ENCODE measurements around the gene STX8.
"Not testable (repeated sequence)": the region's sequence is repeated elsewhere in the genome, so short reads cannot be mapped to it uniquely, and the experiment has no call there.

STX8 gene

GRCh38 chr17:9382626-9383025 lies 193.0 kb downstream of the STX8 start:
- Histone ChIP-seq H3K9ac (ENCODE audit: low read depth, low read length) (no peak overlapping the region), H3K4me3 (ENCODE audit: low read length) (no peak overlapping the region), H3K36me3 (ENCODE audit: insufficient read depth, low read length) (no peaks in the 10 kb centered on the region), H3K4me2 (ENCODE audit: low read length) (no peak overlapping the region), H3K9me3 (replicated peaks; ENCODE audit: low read length) (no peaks in the 10 kb centered on the region), H3K4me1 (ENCODE audit: control insufficient read depth, insufficient read depth, low read length) (peaks cover 30% of the 10 kb centered on the region), H3K27me3 (ENCODE audit: control insufficient read depth, insufficient read depth, low read length) (no peaks in the 10 kb centered on the region)

GRCh38 chr17:9381068-9381467 lies 194.6 kb downstream of the STX8 start:
- Histone ChIP-seq H3K27me3 (ENCODE audit: control insufficient read depth, insufficient read depth, low read length) (no peaks in the 10 kb centered on the region), H3K36me3 (ENCODE audit: insufficient read depth, low read length) (peaks cover 3% of the 10 kb centered on the region), H3K4me3 (ENCODE audit: low read length) (no peak overlapping the region), H3K9ac (ENCODE audit: low read depth, low read length) (no peak overlapping the region), H3K4me1 (ENCODE audit: control insufficient read depth, insufficient read depth, low read length) (peaks cover 22% of the 10 kb centered on the region), H3K9me3 (replicated peaks; ENCODE audit: low read length) (peaks cover 3% of the 10 kb centered on the region), H3K4me2 (ENCODE audit: low read length) (peak overlapping the region; percentile 48)

GRCh38 chr17:9380361-9380760 lies 195.3 kb downstream of the STX8 start:
- H3K4me3 ChIP-seq (ENCODE audit: low read length) = no peak overlapping the region
- peaks cover 18% of the 10 kb centered on the region for H3K4me1 ChIP-seq (ENCODE audit: control insufficient read depth, insufficient read depth, low read length)
- no peaks in the 10 kb centered on the region for H3K27me3 ChIP-seq (ENCODE audit: control insufficient read depth, insufficient read depth, low read length)
- H3K9ac ChIP-seq (ENCODE audit: low read depth, low read length) = no peak overlapping the region
- H3K36me3 ChIP-seq (ENCODE audit: insufficient read depth, low read length) = peaks cover 3% of the 10 kb centered on the region
- H3K4me2 ChIP-seq (ENCODE audit: low read length) = no peak overlapping the region
- H3K9me3 ChIP-seq (replicated peaks; ENCODE audit: low read length) = peaks cover 4% of the 10 kb centered on the region

GRCh38 chr17:9376177-9376576 lies 199.4 kb downstream of the STX8 start:
- H3K9ac ChIP-seq (ENCODE audit: low read depth, low read length); H3K4me2 ChIP-seq (ENCODE audit: low read length); H3K4me3 ChIP-seq (ENCODE audit: low read length); H3K27me3 ChIP-seq (ENCODE audit: control insufficient read depth, insufficient read depth, low read length); H3K9me3 ChIP-seq (replicated peaks; ENCODE audit: low read length); H3K36me3 ChIP-seq (ENCODE audit: insufficient read depth, low read length): not testable (repeated sequence)
- peaks cover 15% of the 10 kb centered on the region for H3K4me1 ChIP-seq (ENCODE audit: control insufficient read depth, insufficient read depth, low read length)

GRCh38 chr17:9371019-9371418 lies 204.6 kb downstream of the STX8 start:
- Histone ChIP-seq H3K9ac (ENCODE audit: low read depth, low read length) (peak overlapping the region; percentile 70), H3K4me3 (ENCODE audit: low read length) (no peak overlapping the region), H3K36me3 (ENCODE audit: insufficient read depth, low read length) (no peaks in the 10 kb centered on the region), H3K4me2 (ENCODE audit: low read length) (peak overlapping the region; percentile 57), H3K27me3 (ENCODE audit: control insufficient read depth, insufficient read depth, low read length) (no peaks in the 10 kb centered on the region), H3K9me3 (replicated peaks; ENCODE audit: low read length) (peaks cover under 1% of the 10 kb centered on the region), H3K4me1 (ENCODE audit: control insufficient read depth, insufficient read depth, low read length) (peaks cover 23% of the 10 kb centered on the region)

- no peak overlapping the region for H3K4me3 ChIP-seq (ENCODE audit: low read length)
- H3K4me2 ChIP-seq (ENCODE audit: low read length) = peak overlapping the region; percentile 57
- H3K4me1 ChIP-seq (ENCODE audit: control insufficient read depth, insufficient read depth, low read length) = peaks cover 23% of the 10 kb centered on the region
- no peaks in the 10 kb centered on the region for H3K27me3 ChIP-seq (ENCODE audit: control insufficient read depth, insufficient read depth, low read length)
- peak overlapping the region; percentile 70 for H3K9ac ChIP-seq (ENCODE audit: low read depth, low read length)
- no peaks in the 10 kb centered on the region for H3K9me3 ChIP-seq (replicated peaks; ENCODE audit: low read length)
- no peaks in the 10 kb centered on the region for H3K36me3 ChIP-seq (ENCODE audit: insufficient read depth, low read length)
Observed at GRCh38 chr17:9370467-9370866, 205.2 kb downstream of the STX8 start.

GRCh38 chr17:9368631-9369030 lies 207.0 kb downstream of the STX8 start:
- Histone ChIP-seq H3K4me2 (ENCODE audit: low read length) (no peak overlapping the region), H3K4me1 (ENCODE audit: control insufficient read depth, insufficient read depth, low read length) (peaks cover 29% of the 10 kb centered on the region), H3K27me3 (ENCODE audit: control insufficient read depth, insufficient read depth, low read length) (no peaks in the 10 kb centered on the region), H3K36me3 (ENCODE audit: insufficient read depth, low read length) (no peaks in the 10 kb centered on the region), H3K4me3 (ENCODE audit: low read length) (no peak overlapping the region), H3K9me3 (replicated peaks; ENCODE audit: low read length) (no peaks in the 10 kb centered on the region), H3K9ac (ENCODE audit: low read depth, low read length) (no peak overlapping the region)

GRCh38 chr17:9367156-9367555 lies 208.5 kb downstream of the STX8 start:
- H3K9me3 ChIP-seq (replicated peaks; ENCODE audit: low read length) = no peaks in the 10 kb centered on the region
- H3K36me3 ChIP-seq (ENCODE audit: insufficient read depth, low read length) = no peaks in the 10 kb centered on the region
- H3K9ac ChIP-seq (ENCODE audit: low read depth, low read length) = no peak overlapping the region
- H3K27me3 ChIP-seq (ENCODE audit: control insufficient read depth, insufficient read depth, low read length) = no peaks in the 10 kb centered on the region
- H3K4me3 ChIP-seq (ENCODE audit: low read length) = no peak overlapping the region
- no peak overlapping the region for H3K4me2 ChIP-seq (ENCODE audit: low read length)
- peaks cover 34% of the 10 kb centered on the region for H3K4me1 ChIP-seq (ENCODE audit: control insufficient read depth, insufficient read depth, low read length)

GRCh38 chr17:9364837-9365430 lies 210.7 kb downstream of the STX8 start:
- H3K9ac ChIP-seq (ENCODE audit: low read depth, low read length) = no peak overlapping the region
- H3K4me1 ChIP-seq (ENCODE audit: control insufficient read depth, insufficient read depth, low read length) = peaks cover 37% of the 10 kb centered on the region
- H3K27me3 ChIP-seq (ENCODE audit: control insufficient read depth, insufficient read depth, low read length) = no peaks in the 10 kb centered on the region
- H3K9me3 ChIP-seq (replicated peaks; ENCODE audit: low read length) = no peaks in the 10 kb centered on the region
- no peak overlapping the region for H3K4me2 ChIP-seq (ENCODE audit: low read length)
- H3K4me3 ChIP-seq (ENCODE audit: low read length) = no peak overlapping the region
- H3K36me3 ChIP-seq (ENCODE audit: insufficient read depth, low read length) = no peaks in the 10 kb centered on the region

- H3K36me3 ChIP-seq (ENCODE audit: insufficient read depth, low read length) = no peaks in the 10 kb centered on the region
- H3K4me2 ChIP-seq (ENCODE audit: low read length) = peak overlapping the region; percentile 0
- no peak overlapping the region for H3K4me3 ChIP-seq (ENCODE audit: low read length)
- no peak overlapping the region for H3K9ac ChIP-seq (ENCODE audit: low read depth, low read length)
- H3K27me3 ChIP-seq (ENCODE audit: control insufficient read depth, insufficient read depth, low read length) = no peaks in the 10 kb centered on the region
- peaks cover 37% of the 10 kb centered on the region for H3K4me1 ChIP-seq (ENCODE audit: control insufficient read depth, insufficient read depth, low read length)
- H3K9me3 ChIP-seq (replicated peaks; ENCODE audit: low read length) = no peaks in the 10 kb centered on the region
Observed at GRCh38 chr17:9363440-9364350, 211.9 kb downstream of the STX8 start.

GRCh38 chr17:9361188-9361955 lies 214.2 kb downstream of the STX8 start:
- peaks cover 33% of the 10 kb centered on the region for H3K4me1 ChIP-seq (ENCODE audit: control insufficient read depth, insufficient read depth, low read length)
- H3K4me2 ChIP-seq (ENCODE audit: low read length) = peak overlapping the region; percentile 88

More at GRCh38 chr17:9361188-9361955, 214.2 kb downstream of the STX8 start:
- H3K4me3 ChIP-seq (ENCODE audit: low read length) = peak overlapping the region; percentile 60
- H3K9me3 ChIP-seq (replicated peaks; ENCODE audit: low read length) = no peaks in the 10 kb centered on the region
- H3K27me3 ChIP-seq (ENCODE audit: control insufficient read depth, insufficient read depth, low read length) = no peaks in the 10 kb centered on the region
- H3K9ac ChIP-seq (ENCODE audit: low read depth, low read length) = peak overlapping the region; percentile 50
- H3K36me3 ChIP-seq (ENCODE audit: insufficient read depth, low read length) = no peaks in the 10 kb centered on the region

Measured in skeletal muscle satellite cell (primary cell).